CD4-positive, CD25-positive, alpha-beta regulatory T cell (primary cell): ENCODE measurements around the gene PTPRS. TPM values are rescaled to one million over a fixed set of nuclear protein-coding genes. Genes with fewer than 3 reads are reported as not detected.
"Not testable (repeated sequence)": the region's sequence is repeated elsewhere in the genome, so short reads cannot be mapped to it uniquely, and the experiment has no call there.

Experiments
- ATAC-seq, 2 donors: fragments of 150-1000 bp; cut with Tn5 transposase; one replicate each; pipeline ENCODE4 v1.10.0; 2021; ENCODE audit warnings: low read depth in 2 of 2, moderate number of reproducible peaks in 2 of 2, moderate library complexity in 1 of 2
- DNase-seq, 3 donors: peaks; one replicate each; pipeline versions ENCODE4 v3.0.0 to v3.0.0-alpha.2; 2012 to 2022; ENCODE audit warnings: mixed read lengths in 1 of 3
- H3K27ac ChIP-seq: one replicate; pipeline ENCODE4 v1.7.0; 2013; ENCODE audit warnings: mild to moderate bottlenecking, low read length; ENCODE audit not compliant: insufficient read depth, poor library complexity, severe bottlenecking
- H3K27me3 ChIP-seq: one replicate; pipeline ENCODE4 v1.7.0; 2013; ENCODE audit warnings: low read length; ENCODE audit not compliant: control insufficient read depth, insufficient read depth
- H3K36me3 ChIP-seq: one replicate; pipeline ENCODE4 v1.7.0; 2013; ENCODE audit warnings: mild to moderate bottlenecking, low read length, moderate library complexity; ENCODE audit not compliant: control insufficient read depth, insufficient read depth
- H3K4me1 ChIP-seq: 2 replicates; pipeline ENCODE4 v1.7.0; 2013; ENCODE audit warnings: mild to moderate bottlenecking, low read length; ENCODE audit not compliant: insufficient read depth, control insufficient read depth, poor library complexity, severe bottlenecking
- H3K4me3 ChIP-seq: one replicate; pipeline ENCODE4 v1.7.0; 2013; ENCODE audit warnings: low read depth, mild to moderate bottlenecking, low read length, moderate library complexity
- H3K9me3 ChIP-seq, 2 experiments: 1 replicate in 1 of 2; 2 replicates in 1 of 2; pipeline ENCODE4 v1.7.0; 2013; ENCODE audit warnings: low read length in 2 of 2, mild to moderate bottlenecking in 1 of 2, moderate library complexity in 1 of 2; ENCODE audit not compliant: control insufficient read depth in 2 of 2
- H3K27ac Mint-ChIP-seq, 3 donors: one replicate each; pipeline ENCODE4 v1.8.0; 2020 to 2022; ENCODE audit warnings: mild to moderate bottlenecking in 3 of 3, mixed read lengths in 3 of 3, moderate library complexity in 2 of 3
- H3K27me3 Mint-ChIP-seq: one replicate; pipeline ENCODE4 v1.8.0; 2022; ENCODE audit warnings: mild to moderate bottlenecking, mixed read lengths
- H3K36me3 Mint-ChIP-seq: one replicate; pipeline ENCODE4 v1.8.0; 2020; ENCODE audit warnings: mixed read lengths
- H3K4me1 Mint-ChIP-seq, 4 donors: one replicate each; pipeline ENCODE4 v1.8.0; 2020 to 2022; ENCODE audit warnings: mixed read lengths in 4 of 4, mild to moderate bottlenecking in 1 of 4
- H3K4me3 Mint-ChIP-seq, 4 donors: one replicate each; pipeline ENCODE4 v1.8.0; 2020 to 2022; ENCODE audit warnings: mild to moderate bottlenecking in 4 of 4, mixed read lengths in 4 of 4, moderate library complexity in 3 of 4
- H3K9me3 Mint-ChIP-seq, 7 donors: one replicate each; pipeline ENCODE4 v1.8.0; 2020 to 2022; ENCODE audit warnings: mixed read lengths in 7 of 7, mild to moderate bottlenecking in 3 of 7, moderate library complexity in 2 of 7
- polyA plus RNA-seq, 4 donors: library from polyadenylated mRNA; unstranded; fragments of 300-500 nt; fragmentation: Illumina TruSeq; gene quantifications; one replicate each; pipeline ENCODE4 v1.2.3, GENCODE V29; 2021
- total RNA-seq: library from RNA; stranded (reverse); gene quantifications from one replicate; pipeline ENCODE4 v1.2.3, GENCODE V29; 2022

The PTPRS gene
- total and polyA plus RNA-seq, 5 donors from 2014 or later = 0.57 to 0.69 (median 0.64) TPM; not detected in 2

GRCh38 chr19:5372572-5373200 lies 32.1 kb upstream of the PTPRS start:
- Histone ChIP-seq H3K4me1 (no peaks in the 10 kb centered on the region), H3K36me3 (no peaks in the 10 kb centered on the region), H3K27ac (no peak overlapping the region), H3K27me3 (no peaks in the 10 kb centered on the region), H3K9me3 (no peaks in the 10 kb centered on the region), H3K4me3 (no peak overlapping the region)
- Mint-ChIP-seq H3K27me3 (no peaks in the 10 kb centered on the region), H3K36me3 (no peaks in the 10 kb centered on the region), H3K27ac (no peak overlapping the region), H3K4me1 (no peaks in the 10 kb centered on the region), H3K9me3 (peaks cover 0 to 2% (median 0%) of the 10 kb centered on the region in 7 donors), H3K4me3 (no peak overlapping the region)
- ATAC-seq (no peak), DNase-seq (no peak)

DNA sequence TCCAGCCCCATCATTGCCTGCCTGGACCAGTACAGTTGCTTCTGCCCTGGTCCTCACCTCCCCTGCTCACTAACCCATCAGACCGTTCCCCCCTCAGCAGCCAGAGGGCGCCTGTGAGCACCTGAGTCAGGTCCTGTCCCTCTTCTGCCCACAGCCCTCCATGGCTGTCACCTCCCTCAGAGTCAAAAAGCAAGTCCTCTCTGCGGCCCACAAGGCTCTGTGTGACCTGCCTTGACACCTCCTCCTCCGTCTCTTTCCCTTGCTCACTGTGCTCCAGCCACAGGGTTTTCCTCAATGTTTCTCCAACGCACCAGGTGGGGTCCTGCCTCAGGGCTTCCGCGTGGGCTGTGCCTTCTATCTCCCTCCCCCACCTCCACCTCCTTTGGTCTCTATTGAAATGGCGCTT lies 29.4 kb upstream of the PTPRS start:
- Histone ChIP-seq H3K27ac (no peak overlapping the region), H3K9me3 (no peaks in the 10 kb centered on the region), H3K4me1 (no peaks in the 10 kb centered on the region), H3K27me3 (no peaks in the 10 kb centered on the region), H3K36me3 (no peaks in the 10 kb centered on the region), H3K4me3 (no peak overlapping the region)
- Mint-ChIP-seq H3K4me3 (no peak overlapping the region), H3K36me3 (no peaks in the 10 kb centered on the region), H3K27ac (no peak overlapping the region), H3K4me1 (no peaks in the 10 kb centered on the region), H3K9me3 (peaks cover 0 to 4% (median 0%) of the 10 kb centered on the region in 7 donors), H3K27me3 (no peaks in the 10 kb centered on the region)
- no peak for ATAC-seq
- DNase-seq = peak in 2 of 3 donors; percentile 8 to 37

DNA sequence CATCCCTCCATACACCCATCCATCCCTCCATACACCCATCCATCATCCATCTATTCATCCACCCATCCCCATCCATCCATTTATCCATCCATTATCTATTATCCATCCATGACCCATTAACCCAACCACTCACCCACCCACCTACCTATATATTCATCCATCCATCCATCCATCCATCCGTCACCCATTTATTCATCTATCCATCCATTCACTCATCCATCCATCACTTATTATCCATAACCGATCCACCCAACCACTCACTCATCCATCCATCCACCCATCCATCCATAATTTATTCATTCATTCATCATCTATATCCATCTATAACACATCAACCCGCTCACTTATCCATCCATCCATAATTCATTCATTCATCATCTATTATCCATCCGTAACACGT lies 28.7 kb upstream of the PTPRS start:
- H3K36me3 Mint-ChIP-seq = no peaks in the 10 kb centered on the region
- no peaks in the 10 kb centered on the region for H3K4me1 Mint-ChIP-seq
- H3K9me3 Mint-ChIP-seq = peaks cover 0 to 4% (median 0%) of the 10 kb centered on the region in 7 donors
- no peak overlapping the region for H3K4me3 ChIP-seq
- DNase-seq (no peak), ATAC-seq (no peak)
- H3K27ac ChIP-seq = no peak overlapping the region
- no peak overlapping the region for H3K27ac Mint-ChIP-seq
- H3K4me1 ChIP-seq = no peaks in the 10 kb centered on the region
- H3K27me3 ChIP-seq = no peaks in the 10 kb centered on the region
- no peaks in the 10 kb centered on the region for H3K27me3 Mint-ChIP-seq
- no peaks in the 10 kb centered on the region for H3K9me3 ChIP-seq
- no peaks in the 10 kb centered on the region for H3K36me3 ChIP-seq
- H3K4me3 Mint-ChIP-seq = no peak overlapping the region

DNA sequence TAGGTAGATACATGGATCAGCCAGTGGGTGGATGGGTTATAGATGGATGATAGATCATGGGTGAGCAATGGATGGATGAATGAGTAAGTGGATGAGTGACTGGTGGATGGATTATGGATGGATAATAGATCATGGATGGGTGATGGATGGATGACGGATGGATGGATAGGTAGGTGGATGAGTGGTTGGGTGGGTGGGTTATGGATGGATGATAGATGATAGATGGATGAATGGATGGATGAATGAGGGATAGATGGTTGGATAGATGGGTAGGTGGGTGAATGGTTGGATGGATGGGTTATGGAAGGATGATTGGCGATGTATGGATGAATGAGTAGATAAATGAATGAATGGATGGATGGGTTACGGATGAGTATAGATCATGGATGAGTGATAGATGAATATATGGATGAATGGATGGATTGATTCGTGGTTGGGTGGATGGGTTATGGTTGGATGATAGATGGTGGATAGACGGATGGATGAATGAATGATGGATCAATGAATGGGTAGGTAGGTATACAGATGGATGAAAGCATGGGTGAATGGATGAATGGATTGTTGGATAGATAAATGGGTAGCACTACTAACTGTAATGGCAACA lies 27.0 kb upstream of the PTPRS start:
- Mint-ChIP-seq H3K4me1 (no peaks in the 10 kb centered on the region), H3K27ac (no peak overlapping the region), H3K9me3 (peaks cover 0 to 4% (median 0%) of the 10 kb centered on the region in 7 donors), H3K27me3 (no peaks in the 10 kb centered on the region), H3K36me3 (no peaks in the 10 kb centered on the region), H3K4me3 (no peak overlapping the region)
- no peaks in the 10 kb centered on the region for H3K4me1 ChIP-seq
- no peaks in the 10 kb centered on the region for H3K27me3 ChIP-seq
- H3K4me3 ChIP-seq = no peak overlapping the region
- no peaks in the 10 kb centered on the region for H3K36me3 ChIP-seq
- H3K27ac ChIP-seq = no peak overlapping the region
- DNase-seq (no peak), ATAC-seq (no peak)
- no peaks in the 10 kb centered on the region for H3K9me3 ChIP-seq

GRCh38 chr19:5365905-5366304 lies 25.3 kb upstream of the PTPRS start:
- no peaks in the 10 kb centered on the region for H3K27me3 Mint-ChIP-seq
- ATAC-seq = no peak
- H3K4me3 ChIP-seq = no peak overlapping the region

DNA sequence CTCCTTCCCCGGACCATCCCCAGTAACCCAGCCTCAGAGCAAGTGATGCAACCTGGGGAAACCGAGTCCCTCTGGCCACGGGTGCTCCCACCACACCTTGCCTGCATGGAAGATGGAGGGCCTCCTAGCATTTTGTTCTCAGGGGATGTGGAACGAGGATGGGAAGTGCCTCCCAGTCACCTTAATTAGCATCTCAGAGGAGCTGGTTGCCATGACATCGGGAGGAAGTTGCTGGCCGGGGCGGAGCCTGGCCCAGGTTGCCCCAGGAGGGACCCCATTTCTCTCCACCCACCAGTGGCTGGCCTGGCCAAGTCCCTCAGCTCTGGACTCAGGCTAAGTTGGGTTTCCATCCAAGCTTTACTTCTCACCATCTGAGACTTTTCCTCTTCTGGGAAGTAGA lies 24.1 kb upstream of the PTPRS start:
- Histone ChIP-seq H3K4me3 (no peak overlapping the region), H3K27me3 (no peaks in the 10 kb centered on the region), H3K4me1 (no peaks in the 10 kb centered on the region), H3K9me3 (no peaks in the 10 kb centered on the region), H3K36me3 (no peaks in the 10 kb centered on the region), H3K27ac (no peak overlapping the region)
- no peaks in the 10 kb centered on the region for H3K27me3 Mint-ChIP-seq
- H3K4me1 Mint-ChIP-seq = no peaks in the 10 kb centered on the region
- peaks cover 0 to 2% (median 0%) of the 10 kb centered on the region in 7 donors for H3K9me3 Mint-ChIP-seq
- H3K27ac Mint-ChIP-seq = no peak overlapping the region
- DNase-seq (no peak), ATAC-seq (no peak)
- H3K4me3 Mint-ChIP-seq = no peak overlapping the region
- no peaks in the 10 kb centered on the region for H3K36me3 Mint-ChIP-seq

More at GRCh38 chr19:5365905-5366304, 25.3 kb upstream of the PTPRS start:
- Mint-ChIP-seq H3K27ac (no peak overlapping the region), H3K4me1 (no peaks in the 10 kb centered on the region), H3K9me3 (peaks cover 0 to 3% (median 0%) of the 10 kb centered on the region in 7 donors), H3K36me3 (no peaks in the 10 kb centered on the region), H3K4me3 (no peak overlapping the region)
- Histone ChIP-seq H3K27ac (no peak overlapping the region), H3K27me3 (no peaks in the 10 kb centered on the region), H3K36me3 (no peaks in the 10 kb centered on the region), H3K4me1 (no peaks in the 10 kb centered on the region), H3K9me3 (no peaks in the 10 kb centered on the region)
- no peak for DNase-seq

DNA sequence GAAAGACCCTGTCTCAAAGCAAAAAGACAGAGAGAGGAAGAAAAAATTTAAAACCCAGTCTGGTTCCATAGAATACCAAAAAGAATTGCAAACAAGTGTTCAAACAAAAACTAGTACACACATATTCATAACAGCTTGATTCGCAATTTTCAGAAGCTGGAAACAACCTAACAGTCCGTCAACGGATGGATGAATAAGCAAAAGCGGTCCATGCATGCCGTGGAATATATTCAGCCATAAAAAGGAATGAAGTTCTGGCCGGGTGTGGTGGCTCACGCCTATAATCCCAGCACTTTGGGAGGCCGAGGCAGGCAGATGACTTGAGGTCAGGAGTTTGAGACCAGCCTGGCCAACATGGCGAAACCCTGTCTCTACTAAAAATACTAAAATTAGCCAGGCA lies 21.2 kb upstream of the PTPRS start:
- H3K27ac Mint-ChIP-seq, DNase-seq, H3K36me3 Mint-ChIP-seq, H3K4me3 ChIP-seq, H3K4me1 ChIP-seq, H3K27me3 Mint-ChIP-seq, ATAC-seq, H3K9me3 Mint-ChIP-seq, H3K4me3 Mint-ChIP-seq, H3K36me3 ChIP-seq, H3K27ac ChIP-seq, H3K27me3 ChIP-seq, H3K9me3 ChIP-seq, H3K4me1 Mint-ChIP-seq: not testable (repeated sequence)

GRCh38 chr19:5361407-5361806 lies 20.8 kb upstream of the PTPRS start:
- Histone ChIP-seq H3K4me3 (no peak overlapping the region), H3K36me3 (no peaks in the 10 kb centered on the region), H3K27ac (no peak overlapping the region), H3K9me3 (no peaks in the 10 kb centered on the region), H3K4me1 (no peaks in the 10 kb centered on the region), H3K27me3 (no peaks in the 10 kb centered on the region)
- Mint-ChIP-seq H3K36me3 (no peaks in the 10 kb centered on the region), H3K27ac (no peak overlapping the region), H3K9me3 (peaks cover 0 to 3% (median 0%) of the 10 kb centered on the region in 7 donors), H3K27me3 (peaks cover 5% of the 10 kb centered on the region), H3K4me3 (no peak overlapping the region), H3K4me1 (no peaks in the 10 kb centered on the region)
- DNase-seq (no peak), ATAC-seq (no peak)
